CD4-positive, alpha-beta T cell treated with Interleukin-6 for 4 hours (primary cell): Measurements from ENCODE around the gene KCNA5.

Experiments
- DNase-seq: peaks from one replicate; pipeline ENCODE4 v3.0.0-alpha.2; 2020; ENCODE audit warnings: mixed read lengths

KCNA5 gene

DNA sequence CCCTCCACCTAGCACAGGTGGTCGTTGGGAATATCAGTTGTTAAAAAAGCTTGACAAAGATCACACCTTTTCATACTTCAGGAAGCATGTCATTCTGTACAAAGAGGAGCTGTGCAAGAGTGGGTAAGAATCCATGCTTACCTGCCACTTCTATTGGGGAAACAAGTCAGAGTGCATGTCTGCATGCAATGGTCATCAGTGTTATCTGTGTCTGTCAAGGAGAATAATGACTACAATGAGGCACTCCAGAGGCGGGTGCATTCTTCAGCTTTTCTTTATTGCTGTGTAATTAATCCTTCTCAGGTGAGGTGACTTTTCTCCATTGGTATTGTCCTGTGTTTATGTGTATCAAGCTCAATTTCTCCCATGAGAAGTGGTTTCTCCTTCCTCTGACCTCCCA, 24.4 kb downstream of the KCNA5 start:
- no peak for DNase-seq

DNA sequence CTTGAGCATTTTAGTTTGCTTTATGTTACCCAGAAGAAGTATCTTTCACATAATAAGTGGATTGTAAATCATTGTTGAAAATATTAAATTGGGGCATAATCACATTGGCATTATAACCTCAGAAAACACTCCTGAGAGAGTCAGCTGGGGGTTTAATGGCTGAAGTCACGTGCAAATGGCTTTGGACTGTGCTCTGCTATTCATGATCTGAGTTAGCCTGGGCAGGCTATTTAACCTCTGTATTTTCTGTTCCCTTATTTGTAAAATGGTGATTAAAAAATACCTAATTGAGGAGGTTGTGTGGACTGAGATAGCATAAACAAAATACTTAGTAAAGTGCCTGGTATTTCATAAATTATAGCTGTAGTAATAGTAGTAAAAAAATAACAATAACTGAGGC, 24.9 kb downstream of the KCNA5 start:
- no peak for DNase-seq

DNA sequence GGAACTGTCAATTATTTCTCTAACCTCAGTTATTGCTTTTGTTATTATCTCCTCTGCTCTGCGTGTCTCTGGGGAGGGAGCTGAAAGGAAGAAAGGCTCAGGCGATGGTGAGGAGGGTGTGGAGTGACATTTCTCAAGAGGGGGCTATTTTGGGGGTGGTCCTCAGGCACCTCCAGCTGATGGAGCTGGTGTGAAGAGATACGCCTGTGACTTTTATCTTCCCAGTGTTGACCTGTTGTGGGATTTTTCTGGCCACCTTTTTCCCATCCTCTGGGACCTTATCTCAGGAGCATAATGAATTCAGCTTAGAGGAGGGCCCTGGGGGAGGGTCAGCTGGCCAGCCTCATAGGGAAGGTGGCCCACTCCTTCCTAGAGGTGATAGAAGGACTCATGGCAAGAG, 26.4 kb downstream of the KCNA5 start:
- DNase-seq, result no peak

DNA sequence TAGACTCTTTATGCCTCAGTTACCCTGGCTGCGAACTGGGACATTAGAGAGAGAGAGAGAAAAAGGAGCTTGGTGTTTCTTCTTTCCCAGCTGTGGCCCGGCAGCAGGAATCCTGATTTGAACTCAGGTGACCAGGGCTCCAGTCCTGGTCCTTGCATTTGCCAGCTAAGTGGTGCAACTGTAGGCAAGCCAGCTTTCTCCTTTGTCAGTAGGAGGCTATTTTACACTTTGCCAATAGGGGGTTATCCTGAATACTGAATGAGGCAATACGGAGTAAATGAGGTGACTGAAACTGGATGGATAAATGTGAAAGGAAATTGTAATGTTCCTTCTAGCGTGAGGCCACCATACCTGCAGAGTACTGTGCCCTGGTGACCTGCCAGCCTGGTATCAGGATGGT, 27.8 kb downstream of the KCNA5 start:
- no peak for DNase-seq

DNA sequence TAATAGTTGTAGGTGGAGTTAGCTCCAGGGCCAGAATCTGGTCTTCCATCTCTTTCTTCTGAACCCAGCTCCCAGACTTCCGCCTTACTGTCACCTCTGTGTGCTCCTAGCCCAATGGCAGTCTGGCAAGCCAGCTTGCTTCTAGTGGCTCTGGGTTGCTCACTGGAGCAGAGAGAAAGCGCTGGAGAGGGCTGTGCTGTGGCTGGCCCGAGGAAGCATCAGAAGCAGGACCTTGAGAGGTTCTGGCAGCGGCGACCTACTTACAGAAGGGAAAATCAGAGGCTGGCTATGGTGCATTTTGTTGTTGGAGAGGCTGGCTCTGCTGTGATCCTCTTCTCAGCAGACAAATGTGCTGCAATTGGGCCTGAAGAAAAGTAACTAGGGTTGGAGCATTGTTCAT, 28.6 kb downstream of the KCNA5 start:
- DNase-seq, result no peak

DNA sequence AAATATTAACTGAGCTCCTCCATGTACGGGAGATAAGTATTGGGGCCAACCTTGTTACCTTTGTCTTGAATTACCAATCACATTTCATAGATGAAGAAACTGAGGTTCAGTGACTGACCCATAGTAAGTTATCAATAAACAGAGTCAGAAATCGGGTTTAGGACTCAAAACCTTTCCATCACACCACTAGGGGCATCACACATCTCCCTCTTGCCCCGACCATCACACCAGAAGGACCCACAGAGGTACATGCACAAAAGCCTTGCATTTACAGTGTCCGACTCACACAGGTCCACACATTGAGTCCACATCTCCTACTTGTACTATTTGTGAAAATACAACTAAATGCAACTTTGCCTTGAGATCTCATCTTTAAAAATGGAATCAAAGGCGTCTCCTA, 29.4 kb downstream of the KCNA5 start:
- no peak for DNase-seq

DNA sequence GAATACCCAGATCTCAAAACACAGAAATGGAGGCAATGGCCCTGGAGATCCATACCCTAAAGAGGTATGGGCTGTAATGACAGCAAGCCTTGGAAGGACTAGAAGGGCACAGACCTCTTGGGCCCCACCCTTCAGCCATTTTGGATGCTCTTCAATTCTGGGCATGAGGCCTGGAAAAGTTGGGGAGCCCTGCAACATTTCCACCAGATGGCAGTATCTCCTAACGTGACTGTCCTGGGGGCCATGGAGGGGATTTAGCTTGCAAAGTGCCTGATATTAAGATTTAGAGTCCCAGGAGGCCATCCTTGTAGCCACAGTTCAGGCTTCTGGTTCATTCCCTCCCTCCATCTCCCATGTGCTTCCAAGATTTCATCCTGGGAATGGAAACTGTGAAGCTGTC, 30.2 kb downstream of the KCNA5 start:
- no peak for DNase-seq

DNA sequence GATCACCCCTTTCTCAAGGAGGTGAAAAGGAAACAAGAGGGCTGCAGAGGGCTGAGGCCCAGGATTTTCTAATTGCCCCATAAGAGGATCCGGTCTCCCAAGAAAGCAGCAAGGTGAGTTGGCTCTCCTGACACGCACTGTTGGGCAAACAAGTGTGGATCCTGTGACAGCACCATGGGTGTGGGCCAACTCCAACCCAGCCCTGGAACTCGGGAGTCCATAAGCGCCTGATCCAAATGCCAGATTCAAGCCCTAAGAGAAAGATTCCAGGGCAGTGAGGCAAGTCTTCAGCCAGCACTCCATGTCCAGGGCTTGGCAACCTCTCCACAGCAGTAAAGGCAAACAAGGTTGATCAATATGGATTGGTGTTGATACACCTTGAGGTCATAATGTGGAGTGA, 33.1 kb downstream of the KCNA5 start:
- DNase-seq, result no peak

DNA sequence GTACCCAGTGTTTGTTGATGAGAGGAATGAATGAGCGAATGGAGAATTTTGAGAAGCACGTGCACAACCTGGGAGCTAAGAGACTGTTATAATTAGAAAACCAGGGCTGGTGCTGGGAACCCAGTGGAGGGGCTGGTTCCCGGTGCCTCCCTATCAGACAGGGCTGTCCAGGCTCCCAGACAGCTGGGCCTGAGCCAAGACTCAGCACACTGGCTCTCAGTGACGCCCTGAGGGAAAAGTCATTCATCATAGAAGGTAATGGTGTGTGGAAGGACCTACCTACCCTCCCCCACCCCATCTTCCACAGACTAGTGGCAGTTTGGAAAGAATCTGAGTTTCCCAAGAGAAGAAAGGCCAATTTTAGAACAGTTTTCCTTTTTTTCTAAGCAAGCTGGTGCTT, 34.7 kb downstream of the KCNA5 start:
- no peak for DNase-seq

DNA sequence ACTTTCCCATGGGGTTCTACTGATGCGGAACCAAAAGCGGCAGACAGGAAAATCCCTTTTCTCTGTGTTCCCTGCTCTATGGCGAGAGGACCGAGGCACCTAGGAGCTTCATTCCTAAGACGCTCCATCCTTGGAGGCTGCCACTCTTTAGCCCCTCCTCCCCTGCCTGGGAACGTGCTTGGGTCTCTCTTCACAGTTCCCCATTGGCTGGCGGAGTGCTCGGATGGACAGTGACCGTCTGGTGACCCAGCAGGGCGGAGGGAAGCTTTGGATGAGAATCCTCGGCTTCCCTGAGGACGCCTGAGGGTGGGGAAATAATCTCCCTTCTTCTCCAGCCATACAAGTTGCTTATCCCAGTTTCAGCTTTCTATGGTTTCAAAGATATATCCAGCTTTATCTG, 37.3 kb downstream of the KCNA5 start:
- no peak for DNase-seq

DNA sequence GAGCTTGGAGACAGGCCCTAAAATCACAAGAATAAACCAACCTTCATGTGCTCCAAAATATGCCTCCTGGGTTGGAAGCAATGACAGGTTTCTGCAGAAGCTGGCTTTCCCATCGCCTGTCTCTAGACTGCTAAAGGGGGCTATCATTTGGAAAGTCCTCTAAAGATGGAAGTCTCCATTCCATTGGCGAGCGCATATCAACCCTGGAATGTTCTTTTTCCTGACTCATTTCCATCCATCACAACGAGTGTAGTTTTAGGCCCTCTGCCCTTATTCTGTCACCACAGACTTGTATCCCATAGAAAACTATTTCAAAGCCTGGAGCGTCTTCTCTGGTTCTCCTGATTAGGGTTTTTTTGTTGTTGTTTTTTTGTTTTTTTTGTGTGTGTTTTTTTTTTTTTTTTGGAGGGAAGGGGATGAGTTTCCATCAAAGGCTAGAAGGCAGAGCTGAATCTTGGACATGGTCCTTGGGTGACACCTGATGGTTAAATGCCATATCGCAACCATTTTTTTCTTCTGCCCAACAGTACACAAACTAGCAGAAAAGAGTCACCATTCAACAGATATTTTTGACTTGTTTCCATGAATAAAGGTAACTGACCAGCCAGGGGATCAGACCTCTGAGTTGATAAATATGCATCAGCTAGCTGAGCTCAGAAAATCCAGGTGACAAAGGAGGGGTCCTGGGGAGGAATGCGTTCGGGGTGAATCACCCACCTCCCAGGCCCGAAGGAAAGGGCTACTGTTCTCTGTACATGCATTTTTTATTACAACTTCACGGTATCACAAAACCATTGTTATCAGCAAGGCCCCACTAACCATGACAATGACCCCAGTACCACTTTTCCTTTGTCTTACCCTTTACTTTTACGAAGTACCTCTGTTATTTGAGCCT, 40.5 kb downstream of the KCNA5 start:
- DNase-seq, result no peak

DNA sequence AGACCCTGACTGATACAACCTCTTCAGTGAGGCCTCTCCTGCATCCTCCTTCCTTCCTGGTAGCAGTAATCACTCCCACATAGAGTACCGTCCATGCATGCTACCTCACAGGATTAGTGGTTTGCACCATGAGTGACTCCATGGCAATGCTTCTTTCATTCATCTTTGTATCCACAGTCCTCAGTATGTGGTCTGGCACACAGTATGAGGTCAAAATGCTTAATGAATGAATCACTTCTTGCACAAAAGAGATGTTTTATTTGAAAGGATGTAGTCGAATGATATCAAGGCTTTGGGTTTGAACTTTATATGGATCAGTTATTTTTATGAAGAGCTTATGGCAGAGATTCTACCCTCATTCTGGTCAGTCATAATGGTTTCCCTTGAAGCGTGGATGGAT, 42.2 kb downstream of the KCNA5 start:
- no peak for DNase-seq

DNA sequence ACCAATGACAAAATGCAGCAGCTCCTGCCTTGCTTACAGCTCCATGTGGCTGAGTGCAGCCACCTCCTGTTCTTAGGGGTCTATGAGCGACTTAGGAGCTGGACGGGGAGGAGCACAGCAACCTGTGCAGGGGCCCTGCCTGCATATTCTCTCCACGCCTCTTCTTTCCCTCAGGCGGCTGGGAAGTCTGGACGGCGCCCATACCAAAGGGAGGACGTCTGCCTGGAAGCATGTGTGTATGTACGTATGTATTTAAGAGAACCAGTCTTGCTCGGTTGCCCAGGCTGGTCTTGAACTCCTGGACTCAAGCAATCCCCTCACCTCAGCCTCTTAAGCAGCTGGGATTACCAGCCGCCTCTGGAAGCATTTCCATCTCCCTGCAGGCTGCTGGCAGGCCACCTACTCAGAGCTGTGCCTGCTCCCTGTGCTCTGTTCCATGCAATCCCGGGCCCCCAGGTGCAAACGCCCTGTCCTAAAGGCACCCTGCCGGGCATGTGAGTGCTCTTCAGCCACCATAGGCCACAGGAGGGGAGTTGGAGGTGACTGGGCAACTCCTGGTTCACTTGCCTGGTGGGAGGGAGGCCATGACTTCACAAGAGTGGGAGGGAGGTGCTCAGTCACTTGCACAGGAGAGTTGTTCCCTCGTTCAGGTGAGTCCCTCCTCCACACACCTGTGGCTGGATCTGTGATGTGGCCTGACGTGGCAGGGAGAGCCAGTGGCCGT, 44.3 kb downstream of the KCNA5 start:
- DNase-seq, result no peak

DNA sequence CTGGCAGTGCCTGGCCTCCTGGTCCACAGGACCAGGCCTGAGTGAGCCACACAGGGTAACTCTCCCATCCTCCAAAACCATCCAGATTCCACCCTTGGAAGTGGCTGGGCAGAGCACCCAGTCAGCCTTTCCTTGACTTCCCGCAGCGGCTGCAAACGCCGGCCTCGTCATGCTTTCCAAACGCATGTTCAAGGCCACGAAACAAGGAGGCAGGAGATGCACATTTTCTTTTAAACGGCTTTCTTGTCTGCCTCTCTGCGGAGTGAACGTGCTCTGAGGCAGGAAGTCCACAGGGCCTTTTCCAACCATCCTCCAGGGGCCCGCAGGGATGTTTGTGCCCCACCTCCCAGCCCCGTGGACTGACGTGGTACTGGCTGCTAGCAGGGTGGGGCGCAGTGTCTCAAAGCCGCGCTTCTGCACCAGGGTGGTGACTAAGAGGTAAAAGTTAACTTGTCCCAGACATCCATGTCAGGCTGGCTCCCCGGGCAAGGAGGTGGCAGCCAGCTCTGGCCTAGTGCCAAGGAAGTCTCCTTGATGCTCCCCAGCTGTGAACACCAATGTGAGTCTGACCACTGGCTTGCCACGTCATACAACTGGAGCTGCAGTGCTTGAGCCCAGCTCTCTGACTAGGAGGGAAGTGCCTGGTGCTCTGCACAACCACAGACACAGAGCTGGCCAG, 45.0 kb downstream of the KCNA5 start:
- DNase-seq, result no peak

DNA sequence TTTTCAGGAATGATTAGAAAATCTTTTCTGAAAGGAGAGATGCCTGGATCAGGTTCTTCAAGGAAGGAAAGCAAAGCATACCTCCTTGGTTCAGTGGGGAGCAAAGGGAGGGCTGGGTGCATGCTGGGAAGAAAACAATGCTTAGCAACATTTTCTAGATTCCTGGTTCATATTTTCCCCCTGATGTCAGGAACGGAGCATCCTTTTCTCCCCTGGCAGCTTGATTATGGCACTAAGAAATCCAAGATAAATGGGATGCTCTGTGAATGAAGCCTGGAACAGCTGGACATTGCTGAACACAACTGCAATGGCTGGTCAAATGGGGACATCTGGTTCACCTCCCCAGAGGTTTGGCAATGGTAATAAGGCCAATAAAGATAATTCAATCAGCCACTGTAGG, 50.9 kb downstream of the KCNA5 start:
- no peak for DNase-seq

DNA sequence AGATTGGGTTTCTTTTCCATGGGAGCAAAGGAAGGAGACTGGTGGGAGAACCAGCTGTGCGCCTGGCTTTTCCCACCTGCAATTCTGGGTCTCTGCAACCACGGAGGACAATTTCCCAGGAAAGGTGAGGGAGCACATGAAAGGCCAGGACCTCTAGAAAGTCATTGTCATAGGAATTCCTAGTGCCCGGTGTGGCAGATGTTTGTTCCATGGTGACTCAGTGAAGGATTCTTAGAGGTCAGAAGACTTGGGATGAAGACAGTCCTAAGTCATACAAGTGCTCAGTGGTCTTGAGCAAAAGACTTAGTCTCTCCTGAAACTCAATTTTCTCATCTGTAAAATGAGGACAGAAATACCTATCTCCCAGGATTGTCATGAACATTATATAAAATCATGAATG, 51.3 kb downstream of the KCNA5 start:
- no peak for DNase-seq
